T-cell (primary cell): Measurements from ENCODE around the gene GREB1. TPM values are rescaled to one million over a fixed set of nuclear protein-coding genes. Genes with fewer than 3 reads are reported as not detected.

Experiments used
- ATAC-seq, 4 experiments: fragments of 200-7000 bp in 3 of 4; fragments of 150-1000 bp in 1 of 4; cut with Tn5 transposase; replicated peaks in 1 of 4; 1 replicate in 3 of 4; 2 replicates in 1 of 4; pipeline ENCODE4 v1.10.0; 2021; ENCODE audit warnings: moderate library complexity in 3 of 4, mild to moderate bottlenecking in 2 of 4, moderate number of reproducible peaks in 1 of 4
- CTCF ChIA-PET, 2 donors: fragments of 300-600 bp; sonication (Branson Sonifier 250); formaldehyde crosslinking; loops; one replicate each; lab custom pipeline; 2022; ENCODE audit warnings: antibody characterized with exemption in 2 of 2; lab: Charles Lee
- POLR2A ChIA-PET, 2 donors: fragments of 300-600 bp; sonication (Branson Sonifier 250); formaldehyde crosslinking; loops; one replicate each; lab custom pipeline; 2022; ENCODE audit warnings: antibody characterized with exemption in 2 of 2; lab: Charles Lee
- DNase-seq, 35 experiments: peaks; one replicate each; pipeline versions ENCODE4 v3.0.0 to v3.0.0-alpha.2; 2013 to 2023
- H3K27ac ChIP-seq: one replicate; pipeline ENCODE4 v1.5.1; 2013; ENCODE audit warnings: low read length
- H3K27me3 ChIP-seq, 2 experiments: replicated peaks in 1 of 2; 1 replicate in 1 of 2; 2 replicates in 1 of 2; pipeline versions ENCODE4 v1.6.1 to v1.7.0; 2013; ENCODE audit warnings: low read length in 1 of 2, mixed read lengths in 1 of 2; ENCODE audit not compliant: control insufficient read depth in 2 of 2, insufficient read depth in 2 of 2; ENCODE audit errors: extremely low read depth in 1 of 2
- H3K36me3 ChIP-seq, 2 donors: 1 replicate in 1 of 2; 2 replicates in 1 of 2; pipeline versions ENCODE4 v1.6.1 to v1.7.0; 2013; ENCODE audit warnings: low read length in 1 of 2; ENCODE audit not compliant: control insufficient read depth in 2 of 2, insufficient read depth in 1 of 2; ENCODE audit errors: extremely low read depth in 1 of 2
- H3K4me1 ChIP-seq, 2 experiments: 1 replicate in 1 of 2; 2 replicates in 1 of 2; pipeline versions ENCODE4 v1.6.1 to v1.7.0; 2013; ENCODE audit warnings: low read length in 2 of 2, mixed read lengths in 1 of 2; ENCODE audit not compliant: insufficient read depth in 2 of 2, control insufficient read depth in 1 of 2; ENCODE audit errors: extremely low read depth in 1 of 2
- H3K4me3 ChIP-seq, 2 donors: 1 replicate in 1 of 2; 2 replicates in 1 of 2; pipeline versions ENCODE4 v1.5.1 to v1.7.0; 2013; ENCODE audit warnings: mild to moderate bottlenecking in 2 of 2, low read length in 1 of 2, moderate library complexity in 1 of 2; ENCODE audit not compliant: control insufficient read depth in 1 of 2; ENCODE audit errors: extremely low read depth in 1 of 2
- H3K9me3 ChIP-seq: 2 replicates; pipeline ENCODE4 v1.7.0; 2013
- H3K27ac Mint-ChIP-seq, 2 donors: one replicate each; pipeline ENCODE4 v1.8.0; 2020 to 2021; ENCODE audit warnings: mild to moderate bottlenecking in 2 of 2, mixed read lengths in 2 of 2
- H3K27me3 Mint-ChIP-seq, 2 donors: one replicate each; pipeline ENCODE4 v1.8.0; 2021 to 2022; ENCODE audit warnings: mixed read lengths in 2 of 2
- H3K36me3 Mint-ChIP-seq: one replicate; pipeline ENCODE4 v1.8.0; 2021; ENCODE audit warnings: mixed read lengths
- H3K4me1 Mint-ChIP-seq, 3 donors: one replicate each; pipeline ENCODE4 v1.8.0; 2020 to 2022; ENCODE audit warnings: mixed read lengths in 3 of 3, mild to moderate bottlenecking in 1 of 3
- H3K4me3 Mint-ChIP-seq, 3 donors: one replicate each; pipeline ENCODE4 v1.8.0; 2020 to 2022; ENCODE audit warnings: mild to moderate bottlenecking in 3 of 3, mixed read lengths in 3 of 3, moderate library complexity in 3 of 3
- H3K9me3 Mint-ChIP-seq, 3 donors: one replicate each; pipeline ENCODE4 v1.8.0; 2020 to 2022; ENCODE audit warnings: mixed read lengths in 3 of 3
- WGBS: methylation state at CpG from one replicate; pipeline ENCODE4 v1.1.5; 2013; ENCODE audit warnings: missing lambda C conversion rate; ENCODE audit not compliant: insufficient coverage; 5-methylcytosine and 5-hydroxymethylcytosine counted together
- total RNA-seq, 35 experiments: library from RNA in 6 of 35; stranded (reverse) in 6 of 35; fragments of 120-200 nt in 1 of 35; gene quantifications; one replicate each; pipeline versions ENCODE4 v1.2.1 to v1.2.4 and lab custom pipeline; 2013 to 2026

GREB1 gene
- total RNA-seq, 5 donors from 2014 or later (not counting 1 experiment from before 2014, with no cell fraction given) = 0.23 to 1.2 (median 0.63) TPM

GRCh38 chr2:11684894-11685460, 151.1 kb downstream of the GREB1 start:
- DNase-seq = no peak
- H3K4me3 Mint-ChIP-seq = no peak overlapping the region
- ChIA-PET POLR2A (no interaction called here), CTCF (interaction anchor here (0.7 to 1.0 kb wide), 2 partner anchors 101 to 102 kb away, joined by 4 to 5 read pairs; no protein-coding TSS in a partner anchor)
- Histone ChIP-seq H3K4me3 (no peak overlapping the region), H3K36me3 (no peaks in the 10 kb centered on the region), H3K27ac (no peak overlapping the region), H3K9me3 (no peaks in the 10 kb centered on the region), H3K27me3 (peaks cover 0 to 25% of the 10 kb centered on the region in 2 experiments), H3K4me1 (peaks cover 2 to 10% of the 10 kb centered on the region in 2 experiments)
- no peak for ATAC-seq
- H3K4me1 Mint-ChIP-seq = peaks cover 14 to 18% (median 18%) of the 10 kb centered on the region in 3 donors
- H3K27me3 Mint-ChIP-seq = peaks cover 8 to 17% of the 10 kb centered on the region in 2 donors
- H3K36me3 Mint-ChIP-seq = no peaks in the 10 kb centered on the region
- no peak overlapping the region for H3K27ac Mint-ChIP-seq
- H3K9me3 Mint-ChIP-seq = no peaks in the 10 kb centered on the region
- WGBS = 87% methylated on average over 7 of the region's 12 CpGs

GRCh38 chr2:11685906-11686470, 152.1 kb downstream of the GREB1 start:
- POLR2A ChIA-PET = no interaction called here
- 88% methylated on average over 8 of the region's 10 CpGs for WGBS
- peaks cover 14 to 18% (median 18%) of the 10 kb centered on the region in 3 donors for H3K4me1 Mint-ChIP-seq

GRCh38 chr2:11687736-11688135, 153.9 kb downstream of the GREB1 start:
- no peak for ATAC-seq
- CTCF ChIA-PET = interaction anchor here (0.6 to 3.2 kb wide), 9 partner anchors 59 to 210 kb away, joined by 3 to 36 read pairs (median 4); partner anchors contain the start of gene LPIN1 (in 1 of the 2)
- Histone ChIP-seq H3K4me3 (no peak overlapping the region), H3K9me3 (no peaks in the 10 kb centered on the region), H3K36me3 (no peaks in the 10 kb centered on the region), H3K27me3 (peaks cover 0 to 14% of the 10 kb centered on the region in 2 experiments), H3K27ac (no peak overlapping the region), H3K4me1 (peaks cover 2 to 10% of the 10 kb centered on the region in 2 experiments)
- peaks cover 5 to 17% of the 10 kb centered on the region in 2 donors for H3K27me3 Mint-ChIP-seq
- H3K4me3 Mint-ChIP-seq = peak overlapping the region in 1 of 3 donors; percentile 61
- POLR2A ChIA-PET = no interaction called here
- H3K4me1 Mint-ChIP-seq = peaks cover 10 to 13% (median 11%) of the 10 kb centered on the region in 3 donors
- no peaks in the 10 kb centered on the region for H3K9me3 Mint-ChIP-seq
- no peak for DNase-seq
- no peaks in the 10 kb centered on the region for H3K36me3 Mint-ChIP-seq
- WGBS = 94% methylated on average over 6 of the region's 9 CpGs
- no peak overlapping the region for H3K27ac Mint-ChIP-seq

More at GRCh38 chr2:11685906-11686470, 152.1 kb downstream of the GREB1 start:
- Histone ChIP-seq H3K36me3 (no peaks in the 10 kb centered on the region), H3K4me1 (peaks cover 2 to 10% of the 10 kb centered on the region in 2 experiments), H3K4me3 (no peak overlapping the region), H3K27me3 (peaks cover 0 to 18% of the 10 kb centered on the region in 2 experiments), H3K9me3 (no peaks in the 10 kb centered on the region), H3K27ac (no peak overlapping the region)
- H3K27ac Mint-ChIP-seq = no peak overlapping the region
- CTCF ChIA-PET = interaction anchor here in 1 of 2 donors (0.7 to 1.3 kb wide), 2 partner anchors 94 to 101 kb away, joined by 3 to 4 read pairs; no protein-coding TSS in a partner anchor
- peaks cover 8 to 17% of the 10 kb centered on the region in 2 donors for H3K27me3 Mint-ChIP-seq
- no peaks in the 10 kb centered on the region for H3K36me3 Mint-ChIP-seq
- ATAC-seq (no peak), DNase-seq (no peak)
- no peak overlapping the region for H3K4me3 Mint-ChIP-seq
- no peaks in the 10 kb centered on the region for H3K9me3 Mint-ChIP-seq

- Mint-ChIP-seq H3K4me1 (peaks cover 10 to 16% (median 11%) of the 10 kb centered on the region in 3 donors), H3K27ac (peak overlapping the region; percentile 4 to 41), H3K27me3 (peaks cover 5 to 13% of the 10 kb centered on the region in 2 donors), H3K9me3 (no peaks in the 10 kb centered on the region), H3K4me3 (peak overlapping the region; percentile 10 to 61 (median 48)), H3K36me3 (no peaks in the 10 kb centered on the region)
- Histone ChIP-seq H3K27ac (no peak overlapping the region), H3K9me3 (no peaks in the 10 kb centered on the region), H3K36me3 (no peaks in the 10 kb centered on the region), H3K4me1 (peaks cover 2 to 13% of the 10 kb centered on the region in 2 experiments), H3K4me3 (peak overlapping the region in 1 of 2 donors; percentile 26), H3K27me3 (peaks cover 0 to 12% of the 10 kb centered on the region in 2 experiments)
- ATAC-seq = peak; percentile 84 to 95 (median 90)
- ChIA-PET CTCF (interaction anchor here (0.6 to 3.2 kb wide), 11 partner anchors 30 to 211 kb away, joined by 3 to 36 read pairs (median 4); partner anchors contain the start of gene LPIN1 (in 1 of the 2)), POLR2A (no interaction called here)
- DNase-seq = peak; percentile 56 to 88 (median 75)
- WGBS = 40% methylated on average over 6 of the region's 23 CpGs
Observed at GRCh38 chr2:11688222-11689069, 154.6 kb downstream of the GREB1 start.

- peaks cover 0 to 3% of the 10 kb centered on the region in 2 donors for H3K27me3 Mint-ChIP-seq
- Histone ChIP-seq H3K27ac (no peak overlapping the region), H3K9me3 (no peaks in the 10 kb centered on the region), H3K4me3 (no peak overlapping the region), H3K27me3 (peaks cover 0 to 5% of the 10 kb centered on the region in 2 experiments), H3K36me3 (no peaks in the 10 kb centered on the region), H3K4me1 (peaks cover 2 to 13% of the 10 kb centered on the region in 2 experiments)
- ATAC-seq (no peak), DNase-seq (no peak)
- no peak overlapping the region for H3K4me3 Mint-ChIP-seq
- H3K27ac Mint-ChIP-seq = no peak overlapping the region
- H3K36me3 Mint-ChIP-seq = no peaks in the 10 kb centered on the region
- ChIA-PET POLR2A (no interaction called here), CTCF (no interaction called here)
- WGBS = 90% methylated on average over 2 of the region's 5 CpGs
- peaks cover 10 to 16% (median 11%) of the 10 kb centered on the region in 3 donors for H3K4me1 Mint-ChIP-seq
- no peaks in the 10 kb centered on the region for H3K9me3 Mint-ChIP-seq
Observed at GRCh38 chr2:11691076-11691660, 157.3 kb downstream of the GREB1 start.
